GM12872 (cell line): ENCODE data around the gene OPHN1.

Experiments used
- TF ChIP-seq, protein P1 (sequence below): IDR thresholded peaks from 3 replicates; pipeline ENCODE4 v1.5.1; 2011; ENCODE audit warnings: low read depth, mild to moderate bottlenecking, low read length, moderate library complexity; ENCODE audit not compliant: insufficient read depth

Gene OPHN1

GRCh38 chrX:68355629-68355920 is 77.7 kb downstream of the OPHN1 start:
- TF ChIP-seq, protein P1, sequence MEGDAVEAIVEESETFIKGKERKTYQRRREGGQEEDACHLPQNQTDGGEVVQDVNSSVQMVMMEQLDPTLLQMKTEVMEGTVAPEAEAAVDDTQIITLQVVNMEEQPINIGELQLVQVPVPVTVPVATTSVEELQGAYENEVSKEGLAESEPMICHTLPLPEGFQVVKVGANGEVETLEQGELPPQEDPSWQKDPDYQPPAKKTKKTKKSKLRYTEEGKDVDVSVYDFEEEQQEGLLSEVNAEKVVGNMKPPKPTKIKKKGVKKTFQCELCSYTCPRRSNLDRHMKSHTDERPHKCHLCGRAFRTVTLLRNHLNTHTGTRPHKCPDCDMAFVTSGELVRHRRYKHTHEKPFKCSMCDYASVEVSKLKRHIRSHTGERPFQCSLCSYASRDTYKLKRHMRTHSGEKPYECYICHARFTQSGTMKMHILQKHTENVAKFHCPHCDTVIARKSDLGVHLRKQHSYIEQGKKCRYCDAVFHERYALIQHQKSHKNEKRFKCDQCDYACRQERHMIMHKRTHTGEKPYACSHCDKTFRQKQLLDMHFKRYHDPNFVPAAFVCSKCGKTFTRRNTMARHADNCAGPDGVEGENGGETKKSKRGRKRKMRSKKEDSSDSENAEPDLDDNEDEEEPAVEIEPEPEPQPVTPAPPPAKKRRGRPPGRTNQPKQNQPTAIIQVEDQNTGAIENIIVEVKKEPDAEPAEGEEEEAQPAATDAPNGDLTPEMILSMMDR: no peak

GRCh38 chrX:68354879-68355628 is 78.2 kb downstream of the OPHN1 start:
- TF ChIP-seq, protein P1: no peak

DNA sequence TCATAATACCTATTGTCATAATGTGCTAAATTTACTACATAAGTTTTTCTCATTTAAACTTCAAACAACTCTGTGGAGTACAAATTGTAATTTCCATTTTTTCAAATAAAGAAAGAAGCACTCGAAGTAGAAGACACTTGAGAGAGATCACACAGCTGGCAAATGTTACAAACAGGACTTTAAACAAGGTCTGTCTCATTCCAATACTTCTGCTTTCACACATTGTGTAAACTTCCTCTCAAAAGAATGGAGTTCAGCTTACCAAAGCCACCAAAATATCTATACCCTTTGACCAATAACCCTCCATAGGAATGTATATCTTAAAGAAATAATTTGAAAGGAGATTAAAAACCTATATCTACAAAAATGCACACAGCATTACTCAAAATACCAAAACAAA is 88.3 kb downstream of the OPHN1 start:
- TF ChIP-seq, protein P1: no peak

GRCh38 chrX:68343551-68343950 is 89.7 kb downstream of the OPHN1 start:
- TF ChIP-seq, protein P1: no peak

DNA sequence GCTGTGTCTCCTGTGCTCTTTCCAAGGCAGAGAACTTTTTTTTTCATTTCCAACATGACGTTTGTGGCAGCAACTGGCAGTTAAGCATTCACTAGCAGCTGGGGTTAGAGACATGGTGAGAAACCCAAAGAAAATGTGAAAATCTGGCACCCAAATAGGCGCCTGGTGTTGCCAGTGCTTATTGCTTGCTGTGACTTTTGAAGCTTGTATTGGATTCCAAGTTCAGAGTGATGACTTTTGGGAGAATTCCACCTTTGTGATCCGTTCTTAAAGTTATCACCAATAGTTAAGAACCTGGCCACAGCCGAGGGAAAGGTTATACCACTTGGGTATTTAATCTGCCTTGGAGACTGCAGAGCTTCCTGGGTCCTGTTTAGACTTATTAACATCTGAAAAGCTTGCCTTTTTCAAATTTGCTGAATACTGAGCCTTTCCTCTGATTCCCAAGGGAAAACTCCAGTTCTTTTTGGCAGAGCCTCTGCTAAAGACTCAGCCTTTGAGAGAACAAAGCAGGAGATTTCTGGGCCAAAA is 101.0 kb downstream of the OPHN1 start:
- TF ChIP-seq, protein P1: no peak

DNA sequence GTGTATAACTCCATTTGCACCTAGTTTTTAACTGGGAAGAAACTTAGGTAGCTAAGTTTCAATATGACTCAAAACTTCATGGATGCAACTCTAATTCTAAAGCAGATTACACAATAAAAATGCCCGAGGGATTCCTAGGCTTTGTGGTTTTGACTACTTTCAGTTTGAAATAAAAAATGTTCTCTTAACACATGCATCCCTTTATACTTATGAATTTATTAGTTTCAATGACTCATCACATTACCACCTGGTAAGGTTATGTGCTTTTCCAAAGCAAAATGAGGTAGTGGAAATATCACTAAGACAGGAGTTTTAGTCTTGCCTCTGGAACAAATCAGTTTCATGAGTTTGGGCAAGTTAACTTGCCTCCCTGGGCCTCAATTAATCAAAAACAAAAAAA is 125.5 kb downstream of the OPHN1 start:
- TF ChIP-seq, protein P1: no peak

- TF ChIP-seq, protein P1: no peak
Observed at GRCh38 chrX:68304602-68305001, 128.7 kb downstream of the OPHN1 start.
